Subcutaneous abdominal adipose tissue (tissue), 5 donors: ENCODE data around the gene SOX13.
A peak's percentile ranks its signal among the peaks of the same experiment; 100 is the strongest.

Experiments
- H3K27ac ChIP-seq: one replicate; pipeline ENCODE4 v1.7.0; 2013; ENCODE audit warnings: low read depth, mild to moderate bottlenecking, inconsistent platforms, low read length, moderate library complexity
- H3K27me3 ChIP-seq, 5 donors: one replicate each; pipeline ENCODE4 v1.7.0; 2013; ENCODE audit warnings: low read length in 5 of 5, inconsistent platforms in 1 of 5; ENCODE audit not compliant: control insufficient read depth in 5 of 5, insufficient read depth in 4 of 5
- H3K36me3 ChIP-seq, 5 donors: one replicate each; pipeline ENCODE4 v1.7.0; 2013; ENCODE audit warnings: low read length in 5 of 5; ENCODE audit not compliant: control insufficient read depth in 5 of 5, insufficient read depth in 5 of 5
- H3K4me1 ChIP-seq, 5 donors: one replicate each; pipeline ENCODE4 v1.7.0; 2013; ENCODE audit warnings: low read length in 5 of 5, mild to moderate bottlenecking in 3 of 5, moderate library complexity in 1 of 5; ENCODE audit not compliant: control insufficient read depth in 5 of 5, insufficient read depth in 5 of 5
- H3K4me3 ChIP-seq, 5 donors: one replicate each; pipeline ENCODE4 v1.7.0; 2013; ENCODE audit warnings: low read length in 5 of 5, low read depth in 1 of 5
- H3K9ac ChIP-seq, 5 donors: one replicate each; pipeline ENCODE4 v1.7.0; 2013; ENCODE audit warnings: low read length in 5 of 5, mild to moderate bottlenecking in 4 of 5, moderate library complexity in 3 of 5
- H3K9me3 ChIP-seq, 5 donors: one replicate each; pipeline ENCODE4 v1.7.0; 2013; ENCODE audit warnings: low read length in 5 of 5; ENCODE audit not compliant: control insufficient read depth in 5 of 5
- donor health status: healthy.
- donor health status: healthy.
- donor health status: healthy.
- donor health status: healthy.
- donor health status: healthy.

SOX13 gene

DNA sequence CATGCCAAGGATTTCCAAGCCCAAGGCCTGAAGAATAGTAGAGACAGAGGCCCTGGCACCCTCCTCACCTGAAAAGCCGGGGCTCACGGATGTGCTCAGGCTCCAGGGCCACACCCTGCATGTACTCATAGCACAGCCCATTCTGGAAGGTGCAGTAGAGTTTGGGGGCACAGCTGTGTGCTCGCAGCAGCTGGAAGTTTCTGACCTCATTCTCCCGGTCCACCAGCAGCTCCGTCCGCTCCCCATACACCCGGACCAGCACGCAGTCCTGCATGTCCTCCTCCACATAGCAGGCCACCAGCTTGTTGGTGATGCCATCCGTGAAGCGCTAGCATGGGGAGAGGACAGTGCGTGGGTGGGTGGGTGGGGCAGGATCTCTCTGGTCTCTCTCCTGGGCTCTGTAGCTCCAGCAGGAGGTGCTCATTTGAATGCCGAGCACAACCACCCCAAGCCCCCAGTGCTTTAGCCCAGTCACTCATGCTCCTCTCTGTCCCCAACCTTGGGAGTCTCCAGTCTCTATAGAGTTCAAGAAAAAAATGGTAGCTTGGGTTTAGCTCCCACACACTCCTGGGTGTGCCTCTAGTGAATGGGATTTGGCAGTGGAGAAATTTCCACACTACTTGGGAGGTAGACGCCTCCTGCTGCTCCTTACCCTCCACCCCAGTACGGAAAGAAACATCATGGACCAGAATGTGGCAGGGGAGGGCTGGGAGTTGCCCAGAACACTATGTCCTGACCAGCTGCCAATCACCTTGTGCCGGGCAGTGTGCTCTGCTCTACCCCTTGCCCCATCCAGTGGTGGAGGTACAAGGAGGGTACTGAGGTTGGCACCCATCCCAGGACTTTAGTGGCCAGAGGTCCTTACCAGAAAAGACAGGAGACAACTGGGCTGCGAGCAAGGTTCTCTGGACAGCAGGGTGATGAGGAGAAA is 77.0 kb downstream of the SOX13 start:
- Histone ChIP-seq H3K36me3 (no peaks in the 10 kb centered on the region), H3K27ac (no peak overlapping the region), H3K4me3 (no peak overlapping the region), H3K9me3 (no peaks in the 10 kb centered on the region), H3K27me3 (peaks cover 0 to 20% (median 16%) of the 10 kb centered on the region in 5 donors), H3K9ac (no peak overlapping the region), H3K4me1 (peaks cover 0 to 18% (median 13%) of the 10 kb centered on the region in 5 donors)

DNA sequence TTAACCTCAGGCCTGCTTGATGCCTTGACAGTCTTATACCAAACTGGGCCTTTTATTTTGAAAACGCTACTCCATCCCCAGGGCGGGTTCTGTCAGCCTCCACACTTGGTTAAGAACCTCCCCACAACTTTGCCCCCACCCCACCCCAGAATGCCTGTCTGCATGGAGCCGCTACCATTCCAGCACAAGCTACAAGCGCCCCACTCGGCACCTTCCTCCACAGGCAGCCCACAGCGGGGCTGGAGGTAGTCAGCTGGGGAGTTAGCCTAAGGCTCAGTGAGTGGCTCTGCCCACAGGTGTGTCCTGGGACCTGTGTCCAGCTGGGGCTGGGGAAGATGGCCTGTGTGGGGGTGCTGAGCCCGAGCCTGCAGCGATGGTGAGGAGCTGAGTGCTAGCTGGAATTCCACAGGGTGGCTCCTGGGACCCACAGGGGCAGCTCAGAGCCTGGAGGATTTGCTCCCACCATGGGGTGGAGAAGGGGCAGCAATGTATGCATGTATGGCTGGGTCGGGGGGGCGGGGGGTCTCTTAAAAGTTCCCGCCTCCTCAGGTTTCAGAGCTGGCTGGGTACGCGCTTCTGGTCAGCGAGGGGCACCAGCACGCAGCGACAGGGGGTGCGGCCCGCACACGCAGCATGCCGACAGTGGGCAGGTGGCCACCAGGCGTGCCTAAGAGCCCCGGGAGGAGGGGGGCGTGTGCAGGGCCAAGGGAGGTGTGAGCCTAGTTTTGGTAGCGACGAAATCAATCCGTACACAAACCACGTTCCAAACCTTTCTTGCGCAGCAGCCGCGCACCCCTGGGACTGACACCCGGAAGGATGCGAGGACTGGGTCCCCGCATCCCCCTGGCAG is 78.0 kb downstream of the SOX13 start:
- Histone ChIP-seq H3K4me1 (peaks cover 0 to 18% (median 13%) of the 10 kb centered on the region in 5 donors), H3K27ac (no peak overlapping the region), H3K9me3 (no peaks in the 10 kb centered on the region), H3K27me3 (peaks cover 0 to 27% (median 18%) of the 10 kb centered on the region in 5 donors), H3K9ac (peak overlapping the region in 3 of 5 donors; percentile 61 to 77 (median 71)), H3K36me3 (no peaks in the 10 kb centered on the region), H3K4me3 (peak overlapping the region in 4 of 5 donors; percentile 57 to 71 (median 66))

DNA sequence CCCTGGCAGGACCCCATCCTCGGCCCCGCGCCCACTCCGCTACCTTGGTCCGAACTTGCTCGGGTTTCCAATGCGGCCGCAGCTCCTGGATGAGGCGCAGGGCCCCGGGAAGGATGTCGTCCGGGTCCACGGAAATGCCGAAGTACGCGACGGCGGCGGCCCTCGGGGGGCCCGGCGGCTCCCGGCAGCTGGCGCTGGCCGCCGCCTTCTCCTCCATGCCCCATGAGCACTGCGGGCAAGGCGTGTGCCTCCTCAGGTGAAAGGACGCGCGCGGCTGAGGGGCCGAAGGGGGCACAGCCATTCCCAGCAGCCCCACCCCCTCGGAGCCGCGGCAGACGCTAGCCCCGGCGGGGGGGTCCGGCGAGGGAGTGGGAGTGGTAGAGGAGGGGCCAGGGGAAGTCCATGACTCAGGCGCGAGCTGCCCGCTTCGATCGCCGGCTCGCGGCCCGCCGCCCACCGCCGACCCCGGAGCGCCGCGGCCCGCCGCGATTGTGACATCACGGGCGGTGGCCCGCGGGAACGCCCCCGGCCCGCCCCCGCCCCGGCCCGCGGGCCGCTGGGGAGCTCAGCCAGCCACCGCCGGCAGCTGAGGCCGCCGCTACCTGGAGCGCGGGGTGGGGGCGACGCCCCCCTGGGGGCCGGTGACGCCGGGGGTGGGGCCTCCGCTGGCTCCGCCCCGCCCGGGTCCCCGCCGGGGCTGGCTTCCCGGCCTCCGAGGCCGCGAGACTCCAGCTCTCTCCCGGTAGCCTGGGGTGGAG is 78.8 kb downstream of the SOX13 start, which contains the start of gene ETNK2:
Gene ETNK2 (minus strand): TSS at position 493 of the 758 bp plus-strand sequence. CDS start 192 bp downstream, at position 301.
- peak within 1 kb of the TSS in 3 of 5 donors; percentile 61 to 77 (median 71) for H3K9ac ChIP-seq
- no peaks in the 10 kb centered on the region for H3K36me3 ChIP-seq
- no peak within 1 kb of the TSS for H3K27ac ChIP-seq
- peak within 1 kb of the TSS in 4 of 5 donors; percentile 57 to 71 (median 66) for H3K4me3 ChIP-seq
- peaks cover 0 to 18% (median 14%) of the 10 kb centered on the region in 5 donors for H3K4me1 ChIP-seq
- peaks cover 0 to 29% (median 18%) of the 10 kb centered on the region in 5 donors for H3K27me3 ChIP-seq
- H3K9me3 ChIP-seq, result no peaks in the 10 kb centered on the region

DNA sequence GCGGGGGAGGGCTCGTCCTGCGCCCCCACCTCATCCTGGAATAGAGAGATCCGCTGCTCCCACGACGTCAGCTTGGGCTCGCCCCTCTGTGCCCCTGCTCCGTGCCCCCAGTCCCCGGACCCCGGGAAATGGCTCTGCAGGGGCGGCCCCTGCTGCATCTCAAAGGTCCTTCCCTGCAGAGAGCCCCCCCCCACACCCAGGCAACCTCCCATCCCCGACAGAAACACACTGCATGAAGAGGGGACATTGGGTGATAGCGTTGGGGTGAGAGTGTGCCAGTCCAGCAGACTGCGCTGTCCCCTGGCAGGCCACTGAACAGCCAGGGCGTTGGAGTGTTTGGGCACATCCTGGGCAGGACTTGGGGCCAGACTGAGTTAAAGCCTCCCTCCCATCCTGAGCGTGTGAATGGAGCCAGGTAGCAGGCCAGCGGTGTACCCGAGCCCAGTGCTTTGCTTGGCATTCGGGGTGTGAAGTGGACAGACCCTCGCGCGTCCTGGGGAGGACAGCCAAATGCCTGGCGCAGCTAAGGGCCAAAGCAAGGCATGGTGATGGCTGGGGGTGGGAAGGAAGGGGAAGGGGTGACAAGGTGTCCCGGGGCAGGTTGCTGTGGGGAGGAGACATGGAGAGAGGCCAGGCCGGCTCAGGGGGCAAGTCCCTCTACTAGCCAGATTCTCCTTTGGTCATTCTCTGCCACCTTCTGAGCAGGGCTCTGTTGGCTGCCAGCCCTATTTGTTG is 79.6 kb downstream of the SOX13 start:
- peaks cover 0 to 29% (median 18%) of the 10 kb centered on the region in 5 donors for H3K27me3 ChIP-seq
- H3K4me1 ChIP-seq, result peaks cover 0 to 18% (median 14%) of the 10 kb centered on the region in 5 donors
- H3K4me3 ChIP-seq, result peak overlapping the region in 4 of 5 donors; percentile 37 to 71 (median 55)
- H3K9ac ChIP-seq, result peak overlapping the region in 2 of 5 donors; percentile 4 to 57
- H3K36me3 ChIP-seq, result no peaks in the 10 kb centered on the region
- no peak overlapping the region for H3K27ac ChIP-seq
- no peaks in the 10 kb centered on the region for H3K9me3 ChIP-seq

DNA sequence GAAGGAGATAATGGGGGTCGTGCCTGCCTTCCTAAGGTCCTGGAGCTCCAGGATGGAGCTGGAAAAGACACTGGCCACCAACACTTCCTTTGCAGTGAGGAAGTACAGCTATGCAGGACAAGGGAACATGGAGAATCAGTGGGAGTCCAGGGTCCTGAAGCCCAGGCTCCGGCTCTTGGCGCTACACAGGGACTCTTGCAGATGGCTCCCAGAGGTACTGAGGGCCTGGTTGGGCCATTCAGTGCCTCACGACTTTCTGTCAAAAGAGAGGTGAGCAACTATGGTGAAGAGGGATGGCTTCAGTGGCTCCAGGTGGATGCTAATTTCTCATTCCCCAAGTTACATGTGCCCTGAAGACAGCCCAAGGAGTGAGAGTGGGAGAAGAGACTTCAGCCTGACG is 80.8 kb downstream of the SOX13 start:
- Histone ChIP-seq H3K9ac (no peak overlapping the region), H3K36me3 (no peaks in the 10 kb centered on the region), H3K9me3 (no peaks in the 10 kb centered on the region), H3K4me3 (no peak overlapping the region), H3K4me1 (peaks cover 0 to 18% (median 14%) of the 10 kb centered on the region in 5 donors), H3K27ac (no peak overlapping the region), H3K27me3 (peaks cover 0 to 29% (median 18%) of the 10 kb centered on the region in 5 donors)

DNA sequence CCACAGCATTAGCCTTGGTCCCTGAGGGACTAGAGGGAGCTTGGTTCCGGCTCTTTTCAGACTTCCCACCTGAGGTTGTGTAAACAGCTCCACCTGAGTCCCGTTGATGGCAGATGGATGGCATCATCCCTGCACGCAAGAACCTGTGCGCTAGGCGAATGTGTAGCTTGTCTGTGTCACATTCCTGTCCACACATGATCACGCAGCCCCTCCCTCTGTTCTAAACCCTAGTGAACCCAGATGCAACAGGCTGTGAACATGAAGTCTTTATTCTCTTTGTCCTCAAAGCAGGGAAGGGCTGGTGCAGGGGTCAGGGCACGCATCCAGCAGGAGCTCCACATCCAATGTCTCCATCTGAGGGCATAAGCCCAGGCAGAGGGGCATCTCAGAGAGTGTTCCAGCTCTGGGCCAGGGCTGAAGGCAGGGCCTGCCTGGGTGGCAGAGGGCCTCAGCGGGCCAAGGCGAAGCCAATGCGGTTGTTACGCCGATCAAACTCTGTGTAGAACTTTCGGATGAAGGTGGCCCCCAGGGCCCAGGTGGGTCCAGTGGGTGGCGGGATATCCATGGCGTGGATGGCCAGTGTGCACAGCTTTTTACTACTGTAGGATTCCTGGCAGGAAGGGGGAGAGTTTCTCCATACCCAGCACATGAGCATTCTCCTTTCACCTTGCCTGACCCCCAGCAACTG is 81.8 kb downstream of the SOX13 start:
- no peak overlapping the region for H3K4me3 ChIP-seq
- H3K9ac ChIP-seq, result no peak overlapping the region
- peaks cover 0 to 18% (median 14%) of the 10 kb centered on the region in 5 donors for H3K4me1 ChIP-seq
- H3K36me3 ChIP-seq, result no peaks in the 10 kb centered on the region
- H3K27ac ChIP-seq, result no peak overlapping the region
- H3K9me3 ChIP-seq, result no peaks in the 10 kb centered on the region
- H3K27me3 ChIP-seq, result peaks cover 0 to 29% (median 18%) of the 10 kb centered on the region in 5 donors

DNA sequence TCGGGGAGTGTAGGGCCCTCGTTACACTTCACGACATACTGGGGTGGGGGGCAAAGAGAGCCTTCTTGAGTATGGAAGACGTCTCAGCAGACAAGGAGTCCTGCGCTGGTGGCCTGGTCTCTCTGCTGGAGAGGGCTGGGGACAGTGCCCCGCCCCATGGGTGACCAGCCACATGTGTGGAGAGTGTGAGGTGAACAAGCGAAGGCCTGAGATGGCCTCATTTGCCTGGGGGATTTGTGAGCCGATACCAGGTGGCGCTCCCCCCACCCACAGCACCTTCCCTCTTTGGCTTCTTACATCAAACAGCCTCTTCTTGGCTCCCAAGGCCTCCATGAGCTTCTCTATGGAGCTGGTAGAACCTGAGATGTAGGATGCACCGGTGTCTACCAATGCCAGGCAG is 83.0 kb downstream of the SOX13 start:
- H3K27ac ChIP-seq, result no peak overlapping the region
- no peak overlapping the region for H3K4me3 ChIP-seq
- H3K36me3 ChIP-seq, result no peaks in the 10 kb centered on the region
- H3K4me1 ChIP-seq, result peaks cover 0 to 17% (median 12%) of the 10 kb centered on the region in 5 donors
- peaks cover 0 to 36% (median 24%) of the 10 kb centered on the region in 5 donors for H3K27me3 ChIP-seq
- H3K9me3 ChIP-seq, result no peaks in the 10 kb centered on the region
- H3K9ac ChIP-seq, result no peak overlapping the region

DNA sequence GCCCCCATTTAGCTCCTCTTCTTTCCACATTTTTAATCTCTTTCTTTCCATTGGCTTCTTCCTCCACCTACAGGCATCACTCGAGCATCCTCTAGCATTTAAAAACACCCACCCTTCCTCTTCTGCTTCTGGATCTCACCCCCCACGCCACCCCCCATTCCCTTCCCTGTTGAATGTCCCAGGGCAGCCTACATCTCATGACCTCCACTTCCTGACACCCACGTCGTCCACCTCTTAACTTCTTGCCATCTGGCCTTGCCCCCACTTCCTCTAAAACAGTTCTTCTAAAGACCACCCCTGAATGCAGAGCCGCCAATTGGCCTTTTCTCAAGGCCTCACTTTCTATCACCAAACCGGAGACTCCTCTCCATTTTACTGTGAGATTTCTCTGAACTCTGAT is 85.0 kb downstream of the SOX13 start:
- Histone ChIP-seq H3K9me3 (no peaks in the 10 kb centered on the region), H3K36me3 (no peaks in the 10 kb centered on the region), H3K4me1 (peaks cover 0 to 4% (median 3%) of the 10 kb centered on the region in 5 donors), H3K9ac (no peak overlapping the region), H3K27me3 (peaks cover 7 to 38% (median 29%) of the 10 kb centered on the region in 5 donors), H3K4me3 (no peak overlapping the region), H3K27ac (no peak overlapping the region)
